HG03571 (cell line): ENCODE measurements around the gene CC2D1A.

Source experiments
- ATAC-seq: cut with Tn5 transposase; IDR thresholded peaks from one replicate; pipeline ENCODE4 v1.9.1; 2021; ENCODE audit not compliant: unreplicated experiment

The CC2D1A gene

GRCh38 chr19:13978351-13979243 lies 72.6 kb downstream of the CC2D1A start:
- no peak for ATAC-seq

- ATAC-seq, result no peak
Observed at GRCh38 chr19:13979244-13979615, 73.2 kb downstream of the CC2D1A start.

- ATAC-seq, result no peak
Observed at GRCh38 chr19:13979686-13980085, 73.7 kb downstream of the CC2D1A start.

GRCh38 chr19:13980340-13980739 lies 74.3 kb downstream of the CC2D1A start:
- no peak for ATAC-seq
